ENCODE data around the gene TRPC4AP. TPM values are rescaled to one million over a fixed set of nuclear protein-coding genes. Genes with fewer than 3 reads are reported as not detected.
A peak's percentile ranks its signal among the peaks of the same experiment; 100 is the strongest.

The TRPC4AP gene
- total RNA-seq, 1 experiment from 2014 or later, result 48.6 TPM

- no peak overlapping the region for H3K9ac ChIP-seq (ENCODE audit: low read length)
- no peaks in the 10 kb centered on the region for H3K4me1 ChIP-seq (ENCODE audit: control insufficient read depth in 1 of 2, insufficient read depth in 2 of 2, low read length in 2 of 2)
- H3K27me3 ChIP-seq (ENCODE audit: insufficient read depth, low read length), result peaks cover 4% of the 10 kb centered on the region; the same call in 1 of the 2 replicates
- no peaks in the 10 kb centered on the region for H3K36me3 ChIP-seq (ENCODE audit: control insufficient read depth in 1 of 2, insufficient read depth in 2 of 2, low read length in 2 of 2)
- no peak overlapping the region for H3K4me2 ChIP-seq (ENCODE audit: low read length)
- H3K9me2 ChIP-seq (ENCODE audit: insufficient read depth), result no peaks in the 10 kb centered on the region
- no peaks in the 10 kb centered on the region for H4K20me1 ChIP-seq (ENCODE audit: insufficient read depth)
- no peak overlapping the region for H3K4me3 ChIP-seq (replicated peaks in 1 of 2; ENCODE audit: low read depth in 1 of 2, low read length in 2 of 2)
- TF ChIP-seq CEBPB (IDR thresholded peaks at IDR 0.05; ENCODE audit: low read depth), result no peak
- peak; percentile 61 for TF ChIP-seq TCF7L2 (IDR thresholded peaks at IDR 0.05; ENCODE audit: borderline replicate concordance, extremely low read depth, insufficient read depth, insufficient read length)
- BruUV-seq (replicated peaks), result no TSS peak
- H3K9me3 ChIP-seq (ENCODE audit: control insufficient read depth in 1 of 2, insufficient read depth in 1 of 2, low read depth in 1 of 2, low read length in 2 of 2), result no peaks in the 10 kb centered on the region
- ChIA-PET CTCF (no interaction called here), RAD21 (ENCODE audit: low non-redundant PET in 1 of 2, low total read pairs in 2 of 2, uncharacterized antibody in 2 of 2, unreplicated experiment in 2 of 2) (no interaction called here), POLR2A (no interaction called here)
- ATAC-seq, result no peak
- H3K79me2 ChIP-seq (ENCODE audit: insufficient read depth, low read length), result no peaks in the 10 kb centered on the region
- intact Hi-C loops (cut with micrococcal nuclease), result no loop called here
- H3K27ac ChIP-seq (ENCODE audit: low read depth, low read length), result no peak overlapping the region
- no peak overlapping the region for H2AFZ ChIP-seq (ENCODE audit: low read depth, low read length, poor library complexity, severe bottlenecking)
- DNase-seq (ENCODE audit: low read depth, low spot score), result no peak
Observed at GRCh38 chr20:34977365-34978091, 115.1 kb downstream of the TRPC4AP start.

GRCh38 chr20:34976286-34976685, 116.3 kb downstream of the TRPC4AP start:
- POLR2A ChIA-PET, result no interaction called here
- TF ChIP-seq ZBTB33 (IDR thresholded peaks at IDR 0.05; ENCODE audit: extremely low read depth, insufficient replicate concordance, low read length) (no peak), YY1 (IDR thresholded peaks at IDR 0.05; ENCODE audit: extremely low read depth, insufficient replicate concordance, low read depth, low read length) (no peak), ATF3 (IDR thresholded peaks at IDR 0.05) (no peak), REST (IDR thresholded peaks at IDR 0.05; ENCODE audit: low read depth) (no peak), ZNF274 (IDR thresholded peaks at IDR 0.05; ENCODE audit: low read depth, low read length) (no peak), ELF1 (IDR thresholded peaks at IDR 0.05; ENCODE audit: borderline replicate concordance, low read depth) (no peak), RAD21 (IDR thresholded peaks at IDR 0.05; ENCODE audit: low read depth) (no peak), EGR1 (IDR thresholded peaks at IDR 0.05; ENCODE audit: low read depth) (no peak), JUND (IDR thresholded peaks at IDR 0.05) (no peak), ZFX (IDR thresholded peaks at IDR 0.05) (no peak), CEBPB (IDR thresholded peaks at IDR 0.05; ENCODE audit: low read depth) (no peak)

More at GRCh38 chr20:34976286-34976685, 116.3 kb downstream of the TRPC4AP start:
- ATAC-seq (no peak), DNase-seq (ENCODE audit: low read depth, low spot score) (no peak)
- ChIA-PET CTCF (no interaction called here), RAD21 (ENCODE audit: low non-redundant PET in 1 of 2, low total read pairs in 2 of 2, uncharacterized antibody in 2 of 2, unreplicated experiment in 2 of 2) (no interaction called here)
- Histone ChIP-seq H3K9me2 (ENCODE audit: insufficient read depth) (no peaks in the 10 kb centered on the region), H4K20me1 (ENCODE audit: insufficient read depth) (no peaks in the 10 kb centered on the region), H3K27ac (ENCODE audit: low read depth, low read length) (no peak overlapping the region), H3K9me3 (ENCODE audit: control insufficient read depth in 1 of 2, insufficient read depth in 1 of 2, low read depth in 1 of 2, low read length in 2 of 2) (no peaks in the 10 kb centered on the region), H3K79me2 (ENCODE audit: insufficient read depth, low read length) (no peaks in the 10 kb centered on the region), H3K9ac (ENCODE audit: low read length) (no peak overlapping the region), H2AFZ (ENCODE audit: low read depth, low read length, poor library complexity, severe bottlenecking) (no peak overlapping the region), H3K27me3 (ENCODE audit: insufficient read depth, low read length) (peaks cover 4% of the 10 kb centered on the region; the same call in 1 of the 2 replicates), H3K4me2 (ENCODE audit: low read length) (no peak overlapping the region), H3K36me3 (ENCODE audit: control insufficient read depth in 1 of 2, insufficient read depth in 2 of 2, low read length in 2 of 2) (no peaks in the 10 kb centered on the region), H3K4me1 (ENCODE audit: control insufficient read depth in 1 of 2, insufficient read depth in 2 of 2, low read length in 2 of 2) (no peaks in the 10 kb centered on the region), H3K4me3 (replicated peaks in 1 of 2; ENCODE audit: low read depth in 1 of 2, low read length in 2 of 2) (no peak overlapping the region)
- intact Hi-C loops (cut with micrococcal nuclease), result no loop called here
- BruUV-seq (replicated peaks), result no TSS peak
